Measurements from ENCODE around the gene DENND11. TPM values are rescaled to one million over a fixed set of nuclear protein-coding genes. Genes with fewer than 3 reads are reported as not detected.

The DENND11 gene
- total RNA-seq: 10 to 100 TPM; 17.0 to 27.3 TPM

GRCh38 chr7:141702047-141702567, at the start of gene DENND11:
DENND11 (minus strand) TSS chr7:141702166; CDS start chr7:141702153, 13 bp downstream.
- peak; percentile 48 for DNase-seq
- Mint-ChIP-seq H3K27ac (peak within 1 kb of the TSS; percentile 64), H3K4me3 (peak within 1 kb of the TSS; percentile 67), H3K27me3 (peaks cover 40% of the 10 kb centered on the region), H3K4me1 (peaks cover 28% of the 10 kb centered on the region), H3K9me3 (ENCODE audit: low read depth) (no peaks in the 10 kb centered on the region), H3K36me3 (peaks cover 7% of the 10 kb centered on the region)
- CTCF ChIA-PET: interaction anchor here (0.8 to 2.2 kb wide), 9 partner anchors 19 to 52 kb away, joined by 3 to 15 read pairs (median 7); partner anchors contain the start of gene SSBP1
- ATAC-seq: peak; percentile 80

- peaks cover 3% of the 10 kb centered on the region for H3K4me1 Mint-ChIP-seq
- H3K36me3 Mint-ChIP-seq: peaks cover 75% of the 10 kb centered on the region
- CTCF ChIA-PET: interaction anchor here (0.8 to 0.9 kb wide), 2 partner anchors 11 to 12 kb away, joined by 3 to 4 read pairs; partner anchors contain the start of gene SSBP1
- no peak overlapping the region for H3K27ac Mint-ChIP-seq
- no peaks in the 10 kb centered on the region for H3K27me3 Mint-ChIP-seq
- ATAC-seq (no peak), DNase-seq (no peak)
- no peak overlapping the region for H3K4me3 Mint-ChIP-seq
- peaks cover 25% of the 10 kb centered on the region for H3K9me3 Mint-ChIP-seq (ENCODE audit: low read depth)
Measured at GRCh38 chr7:141748396-141748795, 46.4 kb upstream of the DENND11 start.

- H3K27me3 Mint-ChIP-seq: no peaks in the 10 kb centered on the region
- DNase-seq (no peak), ATAC-seq (no peak)
- H3K9me3 Mint-ChIP-seq (ENCODE audit: low read depth): no peaks in the 10 kb centered on the region
- H3K36me3 Mint-ChIP-seq: peaks cover 61% of the 10 kb centered on the region
- no peak overlapping the region for H3K4me3 Mint-ChIP-seq
- peaks cover 29% of the 10 kb centered on the region for H3K4me1 Mint-ChIP-seq
- H3K27ac Mint-ChIP-seq: no peak overlapping the region
- CTCF ChIA-PET: no interaction called here
Measured at GRCh38 chr7:141744131-141744530, 42.2 kb upstream of the DENND11 start.

- DNase-seq: no peak
- Mint-ChIP-seq H3K4me3 (no peak overlapping the region), H3K4me1 (peaks cover 35% of the 10 kb centered on the region)
Measured at GRCh38 chr7:141742229-141742628, 40.3 kb upstream of the DENND11 start.

GRCh38 chr7:141739250-141739649, 37.3 kb upstream of the DENND11 start:
- H3K36me3 Mint-ChIP-seq: peaks cover 38% of the 10 kb centered on the region
- no peak for DNase-seq
- peaks cover 43% of the 10 kb centered on the region for H3K4me1 Mint-ChIP-seq
- peak overlapping the region; percentile 26 for H3K27ac Mint-ChIP-seq
- ATAC-seq: no peak
- H3K27me3 Mint-ChIP-seq: no peaks in the 10 kb centered on the region
- H3K4me3 Mint-ChIP-seq: peak overlapping the region; percentile 95
- CTCF ChIA-PET: interaction anchor here (1.7 to 2.8 kb wide), 6 partner anchors 11 to 86 kb away, joined by 4 to 51 read pairs (median 7); partner anchors contain the start of genes DENND11 and WEE2
- no peaks in the 10 kb centered on the region for H3K9me3 Mint-ChIP-seq (ENCODE audit: low read depth)

More at GRCh38 chr7:141742229-141742628, 40.3 kb upstream of the DENND11 start:
- peaks cover 52% of the 10 kb centered on the region for H3K36me3 Mint-ChIP-seq
- H3K9me3 Mint-ChIP-seq (ENCODE audit: low read depth): no peaks in the 10 kb centered on the region
- no peaks in the 10 kb centered on the region for H3K27me3 Mint-ChIP-seq
- no peak overlapping the region for H3K27ac Mint-ChIP-seq
- ATAC-seq: no peak
- CTCF ChIA-PET: no interaction called here

GRCh38 chr7:141738592-141739013, 36.6 kb upstream of the DENND11 start:
- peaks cover 33% of the 10 kb centered on the region for H3K36me3 Mint-ChIP-seq
- CTCF ChIA-PET: interaction anchor here (0.9 to 3.3 kb wide), 28 partner anchors 10 to 726 kb away, joined by 3 to 51 read pairs (median 6); partner anchors contain the start of genes AGK, DENND11, MRPS33 and TAS2R5
- H3K9me3 Mint-ChIP-seq (ENCODE audit: low read depth): no peaks in the 10 kb centered on the region
- DNase-seq (no peak), ATAC-seq (no peak)
- peak overlapping the region; percentile 95 for H3K4me3 Mint-ChIP-seq
- peak overlapping the region; percentile 96 for H3K27ac Mint-ChIP-seq
- H3K27me3 Mint-ChIP-seq: no peaks in the 10 kb centered on the region
- H3K4me1 Mint-ChIP-seq: peaks cover 41% of the 10 kb centered on the region

GRCh38 chr7:141737836-141738591, 36.0 kb upstream of the DENND11 start, which contains the start of gene SSBP1:
SSBP1 (plus strand) TSS chr7:141738358; CDS start chr7:141739167, 809 bp downstream.
- Mint-ChIP-seq H3K4me3 (peak within 1 kb of the TSS; percentile 95), H3K27ac (peak within 1 kb of the TSS; percentile 96), H3K27me3 (no peaks in the 10 kb centered on the region), H3K9me3 (ENCODE audit: low read depth) (no peaks in the 10 kb centered on the region), H3K4me1 (peaks cover 37% of the 10 kb centered on the region), H3K36me3 (peaks cover 27% of the 10 kb centered on the region)
- peak; percentile 94 for ATAC-seq
- DNase-seq: peak; percentile 95
- CTCF ChIA-PET: interaction anchor here (0.6 to 3.3 kb wide), 40 partner anchors 8 to 864 kb away, joined by 3 to 51 read pairs (median 4); partner anchors contain the start of genes AGK, DENND11, MRPS33 and TAS2R5

- Mint-ChIP-seq H3K4me1 (peaks cover 36% of the 10 kb centered on the region), H3K4me3 (peak overlapping the region; percentile 95), H3K27ac (peak overlapping the region; percentile 96), H3K36me3 (peaks cover 25% of the 10 kb centered on the region), H3K27me3 (no peaks in the 10 kb centered on the region), H3K9me3 (ENCODE audit: low read depth) (no peaks in the 10 kb centered on the region)
- ATAC-seq: no peak
- CTCF ChIA-PET: interaction anchor here (0.6 to 3.3 kb wide), 39 partner anchors 7 to 863 kb away, joined by 3 to 51 read pairs (median 5); partner anchors contain the start of genes AGK, DENND11, MRPS33 and TAS2R5
- DNase-seq: peak; percentile 44
Measured at GRCh38 chr7:141737118-141737835, 35.3 kb upstream of the DENND11 start.

GRCh38 chr7:141731476-141732149, 29.6 kb upstream of the DENND11 start:
- ATAC-seq: no peak
- no peak overlapping the region for H3K27ac Mint-ChIP-seq
- no peaks in the 10 kb centered on the region for H3K27me3 Mint-ChIP-seq
- H3K4me3 Mint-ChIP-seq: no peak overlapping the region
- CTCF ChIA-PET: interaction anchor here (0.6 to 1.0 kb wide), 2 partner anchors 10 to 76 kb away, joined by 3 to 4 read pairs; no protein-coding TSS in a partner anchor
- no peak for DNase-seq
- H3K9me3 Mint-ChIP-seq (ENCODE audit: low read depth): no peaks in the 10 kb centered on the region
- H3K4me1 Mint-ChIP-seq: peaks cover 4% of the 10 kb centered on the region
- H3K36me3 Mint-ChIP-seq: no peaks in the 10 kb centered on the region

- no peak for ATAC-seq
- Mint-ChIP-seq H3K4me3 (no peak overlapping the region), H3K4me1 (no peaks in the 10 kb centered on the region), H3K27ac (no peak overlapping the region), H3K9me3 (ENCODE audit: low read depth) (no peaks in the 10 kb centered on the region), H3K27me3 (no peaks in the 10 kb centered on the region), H3K36me3 (no peaks in the 10 kb centered on the region)
- no peak for DNase-seq
- CTCF ChIA-PET: interaction anchor here (0.7 to 1.4 kb wide), 2 partner anchors 9 to 75 kb away, joined by 4 to 12 read pairs; partner anchors contain the start of gene SSBP1
Measured at GRCh38 chr7:141729020-141729419, 27.1 kb upstream of the DENND11 start.

GRCh38 chr7:141722529-141722928, 20.6 kb upstream of the DENND11 start:
- H3K27ac Mint-ChIP-seq: no peak overlapping the region
- ATAC-seq (no peak), DNase-seq (no peak)
- H3K4me1 Mint-ChIP-seq: peaks cover 5% of the 10 kb centered on the region
- H3K4me3 Mint-ChIP-seq: no peak overlapping the region
- CTCF ChIA-PET: interaction anchor here (1.0 to 4.1 kb wide), 2 partner anchors 8 to 14 kb away, joined by 3 to 20 read pairs; partner anchors contain the start of gene SSBP1
- H3K27me3 Mint-ChIP-seq: no peaks in the 10 kb centered on the region
- H3K9me3 Mint-ChIP-seq (ENCODE audit: low read depth): no peaks in the 10 kb centered on the region
- H3K36me3 Mint-ChIP-seq: no peaks in the 10 kb centered on the region

GRCh38 chr7:141717450-141717849, 15.5 kb upstream of the DENND11 start:
- ATAC-seq (no peak), DNase-seq (no peak)
- CTCF ChIA-PET: interaction anchor here (1.2 kb wide), 1 partner anchor 184 kb away, joined by 3 read pairs; no protein-coding TSS in a partner anchor
- Mint-ChIP-seq H3K27me3 (peaks cover 3% of the 10 kb centered on the region), H3K4me3 (no peak overlapping the region), H3K9me3 (ENCODE audit: low read depth) (no peaks in the 10 kb centered on the region), H3K4me1 (peaks cover 8% of the 10 kb centered on the region), H3K36me3 (no peaks in the 10 kb centered on the region), H3K27ac (no peak overlapping the region)

All from activated CD8-positive, alpha-beta memory T cell treated with anti-CD3 and anti-CD28 coated beads, Interleukin-2, amount 10 ng/mL, durations not matched to agents 7 days and 5 days (primary cell).